SU-DHL-6 (cell line): ENCODE results near the gene CLDN16.

Source experiments
- CTCF ChIP-seq: fragments of 200-600 bp; sonication (generic); IDR thresholded peaks from one replicate; pipeline ENCODE4 v1.5.1; 2017; ENCODE audit warnings: antibody characterized with exemption, mild to moderate bottlenecking, low read length, moderate library complexity; ENCODE audit not compliant: insufficient read depth, poor library complexity, severe bottlenecking
- EZH2phosphoT487 ChIP-seq: fragments of 200-600 bp; sonication (generic), shearing (Covaris generic); conservative IDR thresholded peaks from 2 replicates; pipeline ENCODE4 v1.6.1; 2018; ENCODE audit warnings: mild to moderate bottlenecking, antibody characterized with exemption, low read length, moderate library complexity, mixed read lengths

GRCh38 chr3:190361791-190362190, 26.2 kb upstream of the CLDN16 start:
- no peak for TF ChIP-seq CTCF
- TF ChIP-seq EZH2phosphoT487, result no peak
